T-helper 2 cell treated with Interferon-gamma antibody and Interleukin-4, amounts not matched to agents 100 ng/mL and 5 ng/mL, for 36 hours (primary cell): ENCODE measurements around the gene PLCD3. TPM values are rescaled to one million over a fixed set of nuclear protein-coding genes. Genes with fewer than 3 reads are reported as not detected.

Experiments used
- intact Hi-C: fragments of 100-400 bp; cut with micrococcal nuclease; formaldehyde crosslinking; loops from one replicate; pipeline ENCODE4 v1.15.1; 2023
- total RNA-seq: library from RNA; stranded (reverse); gene quantifications from 2 replicates; pipeline ENCODE4 v1.2.3, GENCODE V29; 2022

Gene PLCD3
- total RNA-seq, 1 donor from 2014 or later: 2.6 TPM

GRCh38 chr17:45150911-45151809, 18.8 kb upstream of the PLCD3 start:
- intact Hi-C loops: loop anchor here (5.0 kb wide), 1 partner anchor 46 kb away; no protein-coding TSS in a partner anchor

- intact Hi-C loops: loop anchor here (2.0 to 5.0 kb wide), 3 partner anchors 23 to 97 kb away; no protein-coding TSS in a partner anchor
Observed at GRCh38 chr17:45149669-45150664, 17.7 kb upstream of the PLCD3 start.

- intact Hi-C loops: loop anchor here (2.0 to 5.0 kb wide), 2 partner anchors 24 to 98 kb away; no protein-coding TSS in a partner anchor
Observed at GRCh38 chr17:45149037-45149668, 16.8 kb upstream of the PLCD3 start.

DNA sequence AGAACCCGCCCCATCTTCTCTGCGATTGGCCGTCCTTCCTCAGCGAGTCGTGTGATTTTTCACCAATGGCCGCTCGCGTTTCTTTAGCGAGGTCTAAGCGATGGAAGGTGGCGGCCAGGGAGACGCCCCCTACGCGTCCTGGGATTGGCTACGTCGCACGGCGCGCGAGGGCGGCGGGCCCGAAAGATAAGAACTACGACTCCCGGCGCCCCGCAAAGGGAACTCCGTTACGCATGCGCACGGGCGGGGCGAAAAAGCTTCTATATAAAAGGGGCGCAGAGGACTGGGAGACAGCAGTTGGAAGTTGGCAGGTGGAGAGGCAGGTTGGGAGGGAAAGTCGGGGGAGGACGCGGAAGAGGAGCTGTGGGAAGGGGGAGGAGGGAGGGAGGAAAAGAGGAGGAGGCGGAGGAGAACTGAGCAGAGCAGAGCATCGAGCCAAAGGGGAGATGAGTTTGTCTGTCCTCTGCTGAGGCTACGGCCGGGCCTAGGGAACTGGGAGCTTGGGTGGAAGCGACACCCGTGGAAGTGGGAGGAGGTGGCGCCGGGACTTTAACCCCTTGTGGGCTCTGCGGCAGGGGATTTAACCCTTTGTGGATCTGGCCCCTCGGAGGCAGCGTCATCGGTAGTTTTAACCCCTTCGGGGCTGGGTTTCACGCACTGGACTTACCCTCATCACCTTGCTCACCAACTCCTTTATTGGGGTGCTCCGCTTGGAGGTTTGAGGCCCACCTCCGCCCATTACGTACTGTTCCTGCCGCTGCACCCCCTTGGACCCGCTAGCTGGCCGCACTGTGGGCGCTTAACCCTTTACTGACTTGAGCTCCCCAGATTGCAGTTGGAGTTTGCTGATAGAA, 16.1 kb upstream of the PLCD3 start, which contains the start of gene HEXIM1:
Gene HEXIM1 (plus strand): TSS at position 293 of the 854 bp plus-strand sequence. CDS start 716 bp downstream, outside the sequence.
- intact Hi-C loops: loop anchor here (1.0 to 5.0 kb wide), 7 partner anchors 13 to 169 kb away; partner anchors contain the start of genes ACBD4, HEXIM2, MAP3K14 and NMT1

- intact Hi-C loops: loop anchor here (1.0 to 5.0 kb wide), 7 partner anchors 12 to 170 kb away; partner anchors contain the start of genes ACBD4, HEXIM2, MAP3K14 and NMT1
Observed at GRCh38 chr17:45147581-45148182, 15.4 kb upstream of the PLCD3 start.

DNA sequence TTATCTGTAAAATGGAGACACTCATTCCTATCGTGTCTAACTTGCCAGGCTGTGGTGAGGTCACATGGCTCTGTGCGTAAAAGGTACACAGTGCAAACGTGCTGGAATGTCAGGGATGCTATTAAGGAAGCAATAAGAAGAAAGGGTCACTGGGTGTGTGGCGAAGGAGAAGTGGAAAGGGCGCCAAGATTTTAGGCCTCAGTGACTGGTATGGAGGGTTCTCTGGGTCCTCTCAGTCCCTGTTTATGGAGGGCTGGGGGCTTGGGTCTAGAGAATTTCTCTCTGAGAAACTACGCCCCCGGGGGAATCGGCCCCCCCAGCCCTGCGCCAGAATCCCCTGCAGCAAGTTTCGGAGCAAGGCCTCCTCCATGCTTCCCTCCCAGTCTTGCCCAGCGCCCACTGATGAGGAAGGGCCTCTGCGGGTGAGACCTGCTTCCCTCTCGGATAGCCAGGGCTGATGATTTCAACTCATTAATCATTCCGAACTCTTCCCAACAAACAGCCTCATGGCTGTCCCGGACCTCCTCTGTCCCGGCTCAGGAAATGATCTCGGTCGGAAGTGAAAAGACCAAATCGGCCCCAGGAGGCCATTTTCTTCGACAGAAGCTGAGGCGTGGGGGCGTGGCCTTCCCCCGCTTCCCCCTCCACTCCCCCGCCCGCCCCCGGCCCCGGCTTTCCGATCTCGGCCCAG, 14.7 kb upstream of the PLCD3 start:
- intact Hi-C loops: loop anchor here (5.0 kb wide), 1 partner anchor 100 kb away; no protein-coding TSS in a partner anchor

DNA sequence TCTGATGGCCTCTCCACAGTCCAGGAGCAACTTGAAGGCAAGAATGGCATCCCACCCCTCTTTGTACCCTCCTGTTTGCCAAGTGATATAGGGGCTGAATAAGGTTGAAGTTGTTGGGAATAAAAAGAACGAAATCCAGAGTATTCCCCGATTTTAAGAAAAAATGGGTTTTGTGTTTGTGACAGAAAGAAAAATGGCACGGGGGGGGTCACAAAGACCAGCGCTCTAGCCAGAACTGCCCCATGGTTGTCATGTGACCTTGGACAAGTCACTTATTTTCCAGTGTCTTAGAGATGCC, 14.2 kb upstream of the PLCD3 start:
- intact Hi-C loops: loop anchor here (5.0 kb wide), 1 partner anchor 101 kb away; no protein-coding TSS in a partner anchor

DNA sequence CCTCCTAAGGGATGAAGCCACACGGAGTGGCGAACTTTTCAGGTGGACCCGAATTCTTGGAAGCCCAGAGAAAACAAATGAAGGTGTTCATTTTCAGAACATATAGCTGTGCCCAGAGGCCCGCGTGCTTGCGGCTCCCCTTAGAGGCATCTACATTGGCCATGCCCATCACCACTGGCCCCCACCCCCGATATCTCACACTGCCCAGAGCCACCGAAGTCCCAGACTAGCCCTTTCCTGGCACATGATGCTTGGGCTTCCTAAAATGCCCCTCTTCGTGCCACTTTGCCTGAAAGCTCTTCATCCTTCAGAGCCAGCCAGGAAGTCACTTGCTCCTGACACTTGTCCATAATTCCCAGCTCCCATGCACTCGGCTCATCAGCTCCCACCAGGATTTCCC, 13.9 kb upstream of the PLCD3 start:
- intact Hi-C loops: loop anchor here (5.0 kb wide), 1 partner anchor 101 kb away; no protein-coding TSS in a partner anchor

DNA sequence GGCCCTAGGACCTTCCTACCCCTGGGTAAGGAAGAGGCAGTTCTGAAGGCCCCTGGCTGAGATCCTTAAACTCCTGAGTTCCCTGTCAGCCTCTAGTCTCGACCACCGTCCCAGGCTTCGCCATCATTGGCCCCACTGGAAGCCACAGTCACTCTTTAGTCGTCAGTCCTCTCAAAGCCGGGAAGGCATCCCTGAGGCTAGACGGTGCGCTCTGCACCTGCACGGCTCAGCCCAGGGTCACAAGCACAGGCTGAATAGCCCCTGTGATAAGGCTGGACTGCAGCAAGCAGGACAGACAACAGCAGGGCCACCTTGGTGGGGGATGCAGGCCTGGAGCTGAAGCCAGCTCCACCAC, 12.7 kb upstream of the PLCD3 start:
- intact Hi-C loops: loop anchor here (5.0 kb wide), 1 partner anchor 102 kb away; no protein-coding TSS in a partner anchor

DNA sequence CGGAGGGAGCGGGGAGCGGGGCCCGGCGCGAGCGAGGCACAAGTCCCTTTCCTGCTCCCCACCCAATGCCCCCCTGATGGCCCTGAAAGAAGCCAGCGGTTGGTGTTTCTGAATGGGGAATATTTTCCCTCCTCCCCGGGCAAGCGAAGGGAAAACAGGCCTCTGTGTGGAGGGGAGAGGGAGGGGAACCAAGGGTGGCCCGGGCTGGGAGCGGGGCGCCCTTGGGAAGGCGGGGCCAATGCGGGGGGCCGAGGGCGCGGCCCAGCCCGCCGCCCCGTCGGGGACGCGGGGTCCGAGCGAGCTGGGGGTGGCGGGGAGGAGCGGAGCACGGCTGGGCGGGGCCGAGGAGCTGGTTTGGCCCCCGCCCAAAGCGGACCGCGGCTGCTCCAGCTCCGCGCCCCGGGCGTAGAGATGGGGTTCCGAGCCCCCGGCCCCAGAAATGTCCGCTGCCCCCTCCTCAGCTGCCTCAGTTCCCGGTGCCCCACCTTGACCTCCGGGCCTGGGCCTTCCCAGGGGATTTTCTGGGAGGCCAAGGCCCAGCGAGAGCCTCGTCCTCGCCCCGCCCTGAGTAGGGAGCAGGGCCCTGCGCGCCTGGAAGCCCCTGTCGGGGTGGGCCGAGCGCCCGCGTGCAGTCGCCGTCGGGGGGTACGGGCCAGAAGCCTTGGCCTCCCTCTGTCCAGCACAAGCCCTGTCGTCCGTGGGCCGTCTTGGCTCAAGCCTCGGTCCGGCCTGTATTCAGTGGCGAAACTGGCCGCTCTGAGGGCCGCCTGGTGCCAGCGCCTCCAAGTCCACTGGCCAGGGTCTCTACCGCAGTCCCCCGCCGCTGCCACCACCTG, 12.1 kb upstream of the PLCD3 start:
- intact Hi-C loops: loop anchor here (5.0 kb wide), 1 partner anchor 103 kb away; no protein-coding TSS in a partner anchor

DNA sequence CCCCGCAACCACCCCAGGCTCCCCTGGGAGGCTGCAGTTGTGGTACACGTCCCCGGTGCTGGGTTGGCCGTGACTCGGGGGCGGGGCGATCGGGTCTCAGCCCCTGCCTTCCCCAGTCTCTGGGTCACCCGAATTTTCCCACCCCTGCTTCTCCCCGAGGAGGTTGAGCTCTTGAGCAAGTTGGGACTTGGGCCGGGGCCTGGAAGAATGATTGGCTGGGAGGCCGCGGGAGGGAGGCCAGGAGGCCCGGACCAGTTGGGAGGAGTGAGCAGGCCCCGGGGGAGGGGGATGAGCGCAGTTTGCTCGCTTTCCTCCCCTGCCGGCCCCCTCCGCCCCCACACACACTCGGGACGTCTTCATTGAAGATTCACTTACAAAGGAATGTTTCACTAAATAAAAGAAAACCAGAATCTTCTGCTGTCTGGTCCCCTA, 11.5 kb upstream of the PLCD3 start:
- intact Hi-C loops: no loop called here

- intact Hi-C loops: no loop called here
Observed at GRCh38 chr17:45143094-45143670, 10.9 kb upstream of the PLCD3 start.

- intact Hi-C loops: loop anchor here (10.0 kb wide), 1 partner anchor 195 kb away; the partner anchor contains the start of gene KIF18B
Observed at GRCh38 chr17:45139533-45139920, 7.2 kb upstream of the PLCD3 start.

DNA sequence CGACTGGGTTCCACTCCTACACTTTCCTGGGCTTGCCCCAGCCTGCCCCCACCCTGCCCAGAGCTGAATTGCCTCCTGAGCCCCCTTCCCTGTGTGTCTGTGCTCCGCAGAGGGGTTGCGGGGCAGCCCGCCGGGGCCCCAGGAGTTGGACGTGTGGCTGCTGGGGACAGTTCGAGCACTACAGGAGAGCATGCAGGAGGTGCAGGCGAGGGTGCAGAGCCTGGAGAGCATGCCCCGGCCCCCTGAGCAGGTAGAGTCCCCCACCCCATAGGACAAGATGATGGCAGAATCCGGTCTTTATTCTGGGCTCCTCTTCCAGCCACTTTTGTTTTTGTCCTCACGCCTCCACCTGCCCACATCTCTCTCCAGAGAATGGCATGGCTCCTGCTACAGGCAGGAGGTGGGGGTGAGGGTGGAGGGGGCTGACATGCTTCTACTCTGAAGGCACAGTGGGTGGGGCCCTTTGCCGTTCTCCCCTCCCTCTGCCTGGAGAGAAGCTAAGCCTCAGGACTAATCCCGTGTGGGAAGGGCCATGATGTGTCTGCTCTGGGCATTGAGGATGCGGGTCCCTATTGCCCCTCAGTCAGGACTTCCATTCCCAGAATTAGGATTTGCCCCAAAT, 6.7 kb upstream of the PLCD3 start:
- intact Hi-C loops: loop anchor here (10.0 kb wide), 1 partner anchor 194 kb away; the partner anchor contains the start of gene KIF18B

DNA sequence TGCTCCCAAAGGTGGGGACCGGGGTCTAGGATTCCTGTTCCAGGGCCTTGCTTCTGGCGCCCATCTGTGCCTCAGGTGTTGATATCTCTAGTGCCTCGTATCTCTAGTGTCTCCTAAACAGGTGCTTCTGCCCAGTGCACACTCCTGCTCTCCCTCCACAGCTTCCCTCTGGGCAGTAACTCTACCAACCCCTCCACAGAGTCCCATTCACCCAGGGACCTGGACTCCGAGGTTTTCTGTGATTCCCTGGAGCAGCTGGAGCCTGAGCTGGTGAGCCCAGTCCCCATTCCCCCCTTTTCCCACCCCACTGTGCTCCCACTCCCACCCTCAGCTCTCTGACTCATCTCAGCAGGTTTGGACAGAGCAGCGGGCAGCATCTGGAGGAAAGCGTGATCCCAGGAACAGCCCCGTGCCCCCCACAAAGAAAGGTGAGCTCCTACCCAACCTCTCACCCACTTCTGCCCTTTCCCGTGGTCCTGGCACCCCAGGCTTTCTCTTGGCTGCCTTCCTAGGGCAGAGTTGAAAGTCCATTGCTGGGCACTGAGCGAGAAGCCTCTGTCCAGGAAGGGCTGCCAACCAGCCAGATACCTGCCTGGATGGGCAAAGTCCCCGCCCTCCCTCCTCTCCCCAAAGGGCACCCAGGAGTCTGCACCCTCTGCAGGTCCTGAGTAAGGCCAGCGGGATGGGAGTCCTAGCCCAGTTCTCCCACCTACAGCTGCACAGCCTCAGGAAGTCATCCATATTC, 5.4 kb upstream of the PLCD3 start:
- intact Hi-C loops: loop anchor here (10.0 kb wide), 1 partner anchor 193 kb away; the partner anchor contains the start of gene KIF18B
